C4-2B (cell line): ENCODE results near the gene EIF4E1B.

Experiments
- H3K27ac ChIP-seq: fragments of 450-650 bp; 2 replicates; pipeline ENCODE4 v1.5.1; 2017
- ZFX ChIP-seq: fragments of 450-650 bp; IDR thresholded peaks from 2 replicates; pipeline ENCODE4 v1.6.1; 2017
- TF ChIP-seq, protein P1 (sequence below): fragments of 450-650 bp; conservative IDR thresholded peaks from 2 replicates; pipeline ENCODE4 v1.5.1; 2017; ENCODE audit warnings: mild to moderate bottlenecking

EIF4E1B gene

DNA sequence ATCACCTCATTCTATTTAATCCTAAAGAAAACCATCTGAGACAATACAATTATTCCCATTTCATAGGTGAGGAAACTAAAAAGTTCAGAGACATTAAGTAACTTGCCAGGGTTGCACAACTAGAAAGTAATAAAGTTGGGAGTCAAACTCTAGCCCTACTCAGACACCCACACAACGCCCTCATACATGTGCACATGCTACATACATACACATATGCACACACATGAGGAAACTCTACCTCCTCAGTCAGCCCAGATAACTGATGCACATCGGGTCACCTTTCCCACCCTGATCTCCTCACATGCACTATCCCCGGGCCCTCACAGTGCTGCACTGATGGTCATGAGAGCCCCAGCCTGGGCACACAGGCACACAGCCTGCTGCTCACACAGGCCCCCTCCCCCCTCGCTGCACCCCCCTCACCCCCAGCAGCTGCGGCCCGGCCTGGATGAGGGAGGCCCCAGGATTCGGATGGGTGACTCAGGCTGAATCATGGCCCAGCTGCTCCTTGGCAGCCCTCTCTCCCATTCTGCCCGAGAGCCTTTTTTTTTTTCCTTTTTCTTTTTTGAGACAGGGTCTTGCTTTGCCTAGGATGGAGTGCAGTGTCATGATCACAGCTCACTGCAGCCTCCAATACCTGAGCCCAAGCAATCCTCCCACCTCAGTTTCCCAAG lies 15.5 kb upstream of the EIF4E1B start:
- TF ChIP-seq, protein P1, sequence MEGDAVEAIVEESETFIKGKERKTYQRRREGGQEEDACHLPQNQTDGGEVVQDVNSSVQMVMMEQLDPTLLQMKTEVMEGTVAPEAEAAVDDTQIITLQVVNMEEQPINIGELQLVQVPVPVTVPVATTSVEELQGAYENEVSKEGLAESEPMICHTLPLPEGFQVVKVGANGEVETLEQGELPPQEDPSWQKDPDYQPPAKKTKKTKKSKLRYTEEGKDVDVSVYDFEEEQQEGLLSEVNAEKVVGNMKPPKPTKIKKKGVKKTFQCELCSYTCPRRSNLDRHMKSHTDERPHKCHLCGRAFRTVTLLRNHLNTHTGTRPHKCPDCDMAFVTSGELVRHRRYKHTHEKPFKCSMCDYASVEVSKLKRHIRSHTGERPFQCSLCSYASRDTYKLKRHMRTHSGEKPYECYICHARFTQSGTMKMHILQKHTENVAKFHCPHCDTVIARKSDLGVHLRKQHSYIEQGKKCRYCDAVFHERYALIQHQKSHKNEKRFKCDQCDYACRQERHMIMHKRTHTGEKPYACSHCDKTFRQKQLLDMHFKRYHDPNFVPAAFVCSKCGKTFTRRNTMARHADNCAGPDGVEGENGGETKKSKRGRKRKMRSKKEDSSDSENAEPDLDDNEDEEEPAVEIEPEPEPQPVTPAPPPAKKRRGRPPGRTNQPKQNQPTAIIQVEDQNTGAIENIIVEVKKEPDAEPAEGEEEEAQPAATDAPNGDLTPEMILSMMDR: no peak
- TF ChIP-seq ZFX: no peak
- no peak overlapping the region for H3K27ac ChIP-seq

DNA sequence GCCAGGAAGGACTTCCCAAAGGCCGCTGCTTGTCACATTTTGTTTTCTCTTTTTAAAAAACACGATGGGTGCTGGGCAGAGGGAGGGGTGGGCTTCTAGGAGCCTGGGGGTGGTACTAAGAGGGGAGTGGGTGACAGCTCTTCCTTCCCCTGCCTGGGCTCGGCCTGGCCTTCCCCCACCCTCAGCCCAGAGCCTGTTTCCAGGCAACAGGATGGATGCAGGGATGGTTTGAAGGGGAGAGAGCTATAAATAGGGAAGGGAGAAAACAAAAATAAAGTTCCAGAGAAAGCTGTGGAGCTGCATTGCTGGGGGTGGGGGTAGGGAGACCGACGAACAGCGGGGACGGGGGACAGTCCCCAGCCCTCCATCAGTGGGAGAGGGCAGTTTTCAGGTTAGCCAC lies 14.0 kb upstream of the EIF4E1B start:
- no peak for TF ChIP-seq ZFX
- TF ChIP-seq, protein P1: no peak

GRCh38 chr5:176618783-176619182 lies 11.7 kb upstream of the EIF4E1B start:
- no peak overlapping the region for H3K27ac ChIP-seq
- TF ChIP-seq, protein P1: no peak
- no peak for TF ChIP-seq ZFX

More for the DNA sequence above, 14.0 kb upstream of the EIF4E1B start:
- no peak overlapping the region for H3K27ac ChIP-seq

DNA sequence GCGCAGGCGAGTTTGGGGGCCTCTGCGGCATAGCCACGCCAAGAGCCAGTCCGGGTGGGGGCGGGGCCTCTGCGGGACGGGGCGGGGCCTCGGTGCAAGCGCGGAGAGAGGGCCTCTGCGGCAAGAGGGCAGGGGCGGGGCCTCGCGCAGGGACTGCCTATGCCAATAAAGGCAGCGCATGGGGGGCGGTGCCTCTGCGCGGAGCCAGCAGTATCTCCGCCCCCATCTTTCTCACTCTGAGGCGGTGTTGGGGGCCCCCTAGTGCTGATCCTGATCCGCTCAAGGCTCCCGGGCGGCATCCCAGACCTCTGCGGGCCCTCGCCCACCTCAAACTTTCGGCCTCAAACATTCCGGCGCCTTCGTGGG lies 11.3 kb upstream of the EIF4E1B start:
- no peak for TF ChIP-seq ZFX
- TF ChIP-seq, protein P1: no peak

GRCh38 chr5:176619569-176620332 lies 10.7 kb upstream of the EIF4E1B start:
- no peak overlapping the region for H3K27ac ChIP-seq
- TF ChIP-seq ZFX: no peak
- TF ChIP-seq, protein P1: no peak

More for the DNA sequence above, 11.3 kb upstream of the EIF4E1B start:
- no peak overlapping the region for H3K27ac ChIP-seq

GRCh38 chr5:176620333-176620981 lies 10.0 kb upstream of the EIF4E1B start:
- TF ChIP-seq, protein P1: no peak
- no peak for TF ChIP-seq ZFX
- H3K27ac ChIP-seq: no peak overlapping the region

- H3K27ac ChIP-seq: no peak overlapping the region
- TF ChIP-seq, protein P1: no peak
- no peak for TF ChIP-seq ZFX
Measured at GRCh38 chr5:176621661-176622079, 8.8 kb upstream of the EIF4E1B start.
